Mucosa of stomach (tissue), 1 donor: ENCODE results near the gene PPARD.

Experiments
- H3K27me3 ChIP-seq: one replicate; pipeline ENCODE4 v1.7.0; 2013; ENCODE audit warnings: mild to moderate bottlenecking, low read length; ENCODE audit not compliant: control insufficient read depth, insufficient read depth
- H3K36me3 ChIP-seq: one replicate; pipeline ENCODE4 v1.7.0; 2013; ENCODE audit warnings: low read length; ENCODE audit not compliant: control insufficient read depth, insufficient read depth
- H3K4me1 ChIP-seq: one replicate; pipeline ENCODE4 v1.7.0; 2013; ENCODE audit warnings: mild to moderate bottlenecking, low read length; ENCODE audit not compliant: control insufficient read depth, insufficient read depth
- H3K4me3 ChIP-seq: one replicate; pipeline ENCODE4 v1.7.0; 2013; ENCODE audit warnings: low read length
- H3K9ac ChIP-seq: one replicate; pipeline ENCODE4 v1.7.0; 2013; ENCODE audit warnings: mild to moderate bottlenecking, low read length, moderate library complexity
- H3K9me3 ChIP-seq: one replicate; pipeline ENCODE4 v1.7.0; 2013; ENCODE audit warnings: mild to moderate bottlenecking, low read length, moderate library complexity; ENCODE audit not compliant: control insufficient read depth
- donor health status: Pancreatic carcinoma.

Gene PPARD

DNA sequence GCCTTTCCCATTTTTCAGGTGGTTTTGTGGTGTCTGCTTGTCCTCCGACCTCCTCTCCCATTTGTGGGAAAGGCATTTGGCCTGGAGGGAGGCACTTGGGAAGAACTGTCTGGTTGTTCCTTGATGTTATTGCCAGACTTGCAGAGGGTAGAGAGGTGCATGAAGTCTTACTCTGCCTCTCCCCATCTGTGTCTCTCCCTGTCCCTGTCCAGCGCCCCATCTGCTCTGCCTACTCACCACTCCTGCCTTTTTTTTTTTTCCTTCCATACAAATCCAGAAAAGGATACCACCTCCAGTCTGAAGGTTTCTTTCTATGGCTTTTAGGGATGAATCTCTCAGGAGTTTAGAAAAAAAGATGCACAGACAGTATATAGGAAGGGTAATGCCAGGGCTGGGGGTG, 19.8 kb downstream of the PPARD start:
- Histone ChIP-seq H3K27me3 (no peaks in the 10 kb centered on the region), H3K9me3 (no peaks in the 10 kb centered on the region), H3K36me3 (no peaks in the 10 kb centered on the region), H3K4me3 (no peak overlapping the region), H3K4me1 (no peaks in the 10 kb centered on the region), H3K9ac (no peak overlapping the region)

DNA sequence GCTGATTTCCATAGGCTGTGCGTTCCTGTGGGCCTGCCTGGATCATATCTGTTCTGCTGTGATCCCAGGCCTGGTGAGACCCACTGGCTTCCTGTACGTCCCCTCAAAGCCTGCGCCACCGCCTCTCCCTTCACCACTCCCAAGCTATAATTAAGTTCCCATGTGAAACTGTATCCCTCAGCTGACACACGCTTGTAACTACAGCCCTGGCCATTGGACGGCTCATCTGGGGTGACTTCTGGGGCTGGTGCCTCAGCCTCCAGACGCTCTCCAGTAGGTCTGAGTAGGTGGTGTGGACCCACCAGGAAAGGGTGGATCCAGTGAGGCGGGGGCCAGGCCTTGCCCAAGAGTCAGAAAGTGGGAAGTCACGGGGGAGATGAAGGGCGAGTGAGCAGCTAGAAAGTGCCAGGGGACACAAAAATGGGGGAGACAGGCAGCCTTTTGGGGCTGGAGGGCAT, 21.0 kb downstream of the PPARD start:
- H3K4me1 ChIP-seq: peaks cover 2% of the 10 kb centered on the region
- H3K27me3 ChIP-seq: no peaks in the 10 kb centered on the region
- no peak overlapping the region for H3K9ac ChIP-seq
- H3K36me3 ChIP-seq: no peaks in the 10 kb centered on the region
- no peaks in the 10 kb centered on the region for H3K9me3 ChIP-seq
- no peak overlapping the region for H3K4me3 ChIP-seq

DNA sequence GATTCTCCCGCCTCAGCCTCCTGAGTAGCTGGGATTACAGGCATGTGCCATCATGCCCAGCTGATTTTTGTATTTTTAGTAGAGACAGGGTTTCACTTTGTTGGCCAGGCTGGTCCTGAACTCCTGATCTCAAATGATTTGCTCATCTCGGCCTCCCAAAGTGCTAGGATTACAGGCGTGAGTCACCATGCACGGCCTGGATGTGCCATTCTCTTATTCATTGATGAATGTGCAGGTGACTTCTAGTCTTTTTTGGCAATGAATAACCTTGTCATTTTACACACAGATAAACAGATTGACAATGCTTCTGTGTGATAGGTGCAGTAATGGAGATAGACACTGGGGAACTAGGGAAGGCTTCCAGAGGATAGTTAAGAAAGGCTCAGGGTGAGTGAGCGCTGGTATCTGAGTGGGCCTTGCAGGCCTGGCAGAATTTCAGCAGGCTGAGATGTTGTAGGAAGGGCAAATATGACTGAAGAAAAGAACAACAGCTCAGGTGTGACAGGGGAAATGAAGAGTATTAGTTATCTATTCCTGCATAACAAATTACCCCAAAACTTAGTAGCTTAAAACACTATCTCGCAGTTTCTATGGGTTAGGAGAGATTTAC, 23.3 kb downstream of the PPARD start:
- H3K9me3 ChIP-seq: no peaks in the 10 kb centered on the region
- no peaks in the 10 kb centered on the region for H3K27me3 ChIP-seq
- peaks cover 7% of the 10 kb centered on the region for H3K4me1 ChIP-seq
- H3K36me3 ChIP-seq: no peaks in the 10 kb centered on the region
- no peak overlapping the region for H3K4me3 ChIP-seq
- H3K9ac ChIP-seq: no peak overlapping the region

DNA sequence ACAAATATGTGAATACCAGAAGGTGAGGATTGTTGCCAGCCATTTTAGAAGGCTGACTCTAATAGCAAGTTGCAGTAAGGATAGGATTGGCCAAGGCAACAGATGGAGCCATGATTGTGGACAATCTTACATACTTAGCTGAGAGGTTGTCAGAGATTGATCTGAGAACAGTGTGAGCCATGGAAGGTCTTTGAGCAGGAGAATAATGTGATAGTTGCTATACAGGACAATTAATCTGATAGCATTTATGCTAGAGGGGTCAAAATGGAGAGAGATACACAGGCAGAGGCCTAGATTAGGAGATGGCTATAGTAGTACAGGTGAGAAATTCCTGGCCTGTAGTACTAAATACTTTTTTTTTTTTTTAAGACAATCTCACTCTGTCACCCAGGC, 23.8 kb downstream of the PPARD start:
- Histone ChIP-seq H3K27me3 (no peaks in the 10 kb centered on the region), H3K4me3 (no peak overlapping the region), H3K9ac (no peak overlapping the region), H3K36me3 (no peaks in the 10 kb centered on the region), H3K4me1 (peaks cover 7% of the 10 kb centered on the region), H3K9me3 (no peaks in the 10 kb centered on the region)

DNA sequence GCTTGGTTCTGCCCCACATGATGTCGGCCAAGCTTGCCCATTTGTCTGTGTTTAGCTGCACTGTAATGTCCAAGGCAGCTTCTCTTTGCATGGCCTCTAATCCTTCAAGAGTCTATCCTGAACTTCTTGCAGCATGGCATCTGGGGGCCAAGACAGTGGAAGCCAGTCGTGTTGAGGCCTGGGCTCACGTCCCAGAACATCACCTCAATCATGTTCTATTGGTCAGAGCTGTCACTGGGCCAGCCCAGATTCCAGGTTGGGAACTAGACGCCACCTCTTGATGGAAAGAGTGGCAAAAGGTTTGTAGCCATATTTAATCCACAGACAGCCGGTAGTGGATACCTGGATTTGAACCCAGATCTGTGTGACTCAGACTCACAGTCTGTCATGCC, 25.3 kb downstream of the PPARD start:
- Histone ChIP-seq H3K9me3 (no peaks in the 10 kb centered on the region), H3K4me1 (peaks cover 7% of the 10 kb centered on the region), H3K36me3 (no peaks in the 10 kb centered on the region), H3K4me3 (no peak overlapping the region), H3K27me3 (no peaks in the 10 kb centered on the region), H3K9ac (no peak overlapping the region)

DNA sequence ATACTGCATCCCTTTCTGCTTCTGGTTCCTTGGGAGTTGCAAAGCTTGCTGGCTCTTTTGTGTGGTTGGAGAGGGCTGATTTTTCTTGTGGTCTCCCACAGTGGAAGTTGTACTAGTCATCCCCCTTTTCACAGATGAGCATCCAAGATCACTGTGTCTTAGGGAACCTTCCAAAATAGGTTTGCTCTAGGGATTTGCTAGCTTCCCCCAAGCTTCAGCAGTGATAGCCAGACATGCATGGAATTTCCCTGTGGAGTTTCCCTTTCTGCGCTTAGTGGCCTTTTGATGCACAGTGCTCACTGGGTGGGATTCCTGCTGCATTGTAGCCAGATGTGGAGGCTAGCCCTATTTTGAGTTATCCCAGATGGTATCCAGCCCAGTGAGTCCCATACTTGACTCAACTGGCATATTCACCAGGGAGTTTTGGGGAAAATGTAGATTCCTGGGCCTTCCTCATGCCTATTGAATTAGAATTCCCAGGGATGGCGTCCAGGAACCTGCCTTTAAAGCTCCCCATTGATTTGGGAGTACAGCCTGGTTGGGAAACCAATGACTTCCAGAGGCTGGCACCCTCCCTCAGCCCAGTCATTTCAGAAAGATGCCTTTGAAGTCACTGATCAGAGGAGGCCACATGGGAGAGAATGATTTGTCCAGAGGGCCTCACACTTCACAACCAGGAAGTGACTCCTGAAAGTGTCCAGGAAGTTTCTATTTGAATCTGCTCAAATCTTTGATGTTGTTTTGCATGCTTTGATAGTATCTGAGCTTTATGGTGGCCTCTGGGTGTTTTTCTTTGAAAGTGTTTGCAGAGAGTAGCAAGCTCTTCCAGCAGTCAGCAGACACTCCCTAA, 25.9 kb downstream of the PPARD start:
- no peaks in the 10 kb centered on the region for H3K36me3 ChIP-seq
- peaks cover 7% of the 10 kb centered on the region for H3K4me1 ChIP-seq
- H3K27me3 ChIP-seq: no peaks in the 10 kb centered on the region
- no peak overlapping the region for H3K4me3 ChIP-seq
- no peak overlapping the region for H3K9ac ChIP-seq
- H3K9me3 ChIP-seq: no peaks in the 10 kb centered on the region

DNA sequence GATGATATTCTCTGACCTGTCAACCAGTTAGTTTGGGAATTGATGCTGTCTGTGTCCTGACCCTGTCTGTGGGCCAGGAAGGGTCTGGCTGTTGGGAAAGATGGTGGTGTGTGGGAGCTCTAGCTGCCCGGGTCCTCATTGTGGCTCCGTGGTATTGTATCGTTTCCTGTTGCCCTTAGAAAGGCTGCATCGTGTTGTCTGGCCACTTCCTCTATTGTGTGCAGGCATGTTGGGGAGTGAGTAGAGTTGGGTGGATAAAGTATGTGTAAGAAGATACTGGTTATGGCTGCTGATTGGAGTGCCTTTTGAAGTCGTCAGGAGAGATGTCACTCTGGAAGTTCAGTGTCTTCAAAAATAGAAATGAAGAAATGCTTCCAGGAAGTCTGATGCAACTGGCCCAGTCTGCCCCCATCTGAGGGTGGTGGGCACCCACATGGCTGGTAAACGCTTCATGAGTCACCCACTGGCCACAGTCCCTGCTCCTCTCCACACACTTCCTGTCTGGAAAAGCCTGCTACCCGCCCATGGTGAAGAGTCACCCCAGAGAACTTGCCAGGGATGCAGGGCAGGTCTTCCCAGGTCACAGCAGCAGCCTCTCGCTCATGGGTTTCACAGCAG, 27.9 kb downstream of the PPARD start:
- Histone ChIP-seq H3K27me3 (no peaks in the 10 kb centered on the region), H3K4me3 (no peak overlapping the region), H3K36me3 (no peaks in the 10 kb centered on the region), H3K4me1 (peaks cover 7% of the 10 kb centered on the region), H3K9me3 (no peaks in the 10 kb centered on the region), H3K9ac (no peak overlapping the region)

DNA sequence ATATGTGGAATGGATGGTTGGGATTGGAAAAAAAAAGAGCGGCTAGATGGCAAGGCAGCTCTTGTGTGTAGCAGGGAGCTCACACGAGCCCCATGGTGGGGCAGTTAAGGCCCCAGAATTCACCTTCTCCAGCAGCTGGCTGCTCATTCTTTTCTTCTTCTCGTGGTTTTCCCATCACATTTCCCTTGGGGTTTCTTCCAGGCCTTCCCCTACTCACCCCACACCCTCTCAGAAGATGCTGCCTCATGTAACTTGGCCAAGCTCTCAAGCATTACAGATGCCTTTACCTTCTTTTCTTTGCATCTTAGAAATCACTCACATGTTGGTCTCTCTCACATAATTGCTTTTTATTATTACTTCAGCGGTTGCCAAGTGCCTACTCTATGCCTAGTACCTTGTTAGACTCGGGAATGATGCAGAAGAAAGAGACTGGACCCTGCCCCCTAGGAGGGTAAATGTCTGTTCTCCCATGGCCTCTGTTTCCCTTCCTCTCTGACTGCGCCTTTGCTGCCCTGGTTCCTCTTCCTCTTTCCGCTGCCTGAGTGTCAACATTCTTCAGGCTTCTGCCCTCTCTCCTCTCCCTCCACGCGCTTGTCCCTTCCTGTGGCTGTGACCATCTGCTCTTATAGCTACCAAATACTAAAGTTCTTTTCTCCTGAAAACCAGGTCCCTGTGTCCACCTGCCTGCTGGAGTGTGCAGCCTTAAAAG, 28.6 kb downstream of the PPARD start:
- Histone ChIP-seq H3K9me3 (no peaks in the 10 kb centered on the region), H3K4me3 (no peak overlapping the region), H3K27me3 (no peaks in the 10 kb centered on the region), H3K36me3 (no peaks in the 10 kb centered on the region), H3K9ac (no peak overlapping the region), H3K4me1 (peaks cover 7% of the 10 kb centered on the region)

DNA sequence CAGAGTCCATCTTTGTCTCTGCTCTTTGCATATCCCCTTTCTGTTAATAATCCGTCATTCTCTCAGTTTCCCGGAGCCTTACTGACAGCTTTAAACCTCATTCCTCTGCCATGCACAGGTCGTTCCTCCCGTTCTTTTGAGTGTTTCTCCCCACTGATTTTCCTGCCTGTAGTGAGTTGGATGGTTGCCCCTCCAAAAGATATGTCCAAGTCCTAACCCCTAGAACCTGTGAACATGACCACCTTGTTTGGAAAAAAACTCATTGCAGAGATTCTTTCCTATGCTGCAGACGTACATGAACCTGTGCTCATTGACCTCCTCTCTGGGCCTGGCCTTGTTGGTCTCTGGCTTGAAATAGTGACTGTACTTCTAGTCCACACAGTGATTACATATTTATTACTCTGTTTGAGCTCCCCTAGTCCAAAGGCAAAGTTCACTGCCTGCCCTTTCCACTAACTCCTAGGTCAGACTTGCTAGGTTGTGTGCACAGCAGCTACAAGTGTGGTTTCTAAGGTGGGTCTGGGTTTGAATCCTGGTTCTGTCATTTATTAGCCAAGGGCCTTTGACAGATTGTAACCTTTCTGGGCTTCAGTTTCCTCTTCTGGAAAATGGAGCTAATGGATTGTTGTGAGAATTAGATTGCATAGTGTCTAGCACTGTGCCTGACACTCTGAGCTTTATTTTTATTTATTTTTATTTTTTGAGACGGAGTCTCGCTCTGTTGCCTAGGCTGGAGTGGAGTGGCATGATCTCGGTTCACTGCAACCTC, 29.3 kb downstream of the PPARD start:
- H3K36me3 ChIP-seq: no peaks in the 10 kb centered on the region

DNA sequence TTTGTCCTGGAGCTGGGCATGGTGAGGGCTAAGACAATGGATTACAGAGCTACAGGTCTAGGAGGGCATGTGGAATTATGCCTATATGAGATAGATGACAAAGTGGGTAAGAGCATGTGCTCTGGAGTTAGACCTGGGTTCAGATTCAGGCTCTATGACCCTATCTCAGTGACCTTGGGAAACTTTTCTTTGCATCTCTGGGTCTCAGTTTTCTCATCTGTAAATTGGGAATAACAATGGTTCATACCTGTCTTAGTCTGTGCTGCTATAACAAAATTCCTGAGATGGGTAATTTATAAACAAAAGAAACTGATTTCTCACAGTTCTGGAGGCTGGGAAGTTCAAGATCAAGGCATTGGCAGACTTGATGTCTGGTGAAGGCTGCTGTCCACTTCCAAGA, 30.3 kb downstream of the PPARD start:
- no peaks in the 10 kb centered on the region for H3K9me3 ChIP-seq
- no peak overlapping the region for H3K9ac ChIP-seq
- H3K27me3 ChIP-seq: no peaks in the 10 kb centered on the region
- H3K36me3 ChIP-seq: no peaks in the 10 kb centered on the region
- H3K4me1 ChIP-seq: peaks cover 7% of the 10 kb centered on the region
- H3K4me3 ChIP-seq: no peak overlapping the region

More for the DNA sequence above, 29.3 kb downstream of the PPARD start:
- peaks cover 7% of the 10 kb centered on the region for H3K4me1 ChIP-seq
- no peaks in the 10 kb centered on the region for H3K9me3 ChIP-seq
- H3K4me3 ChIP-seq: no peak overlapping the region
- no peaks in the 10 kb centered on the region for H3K27me3 ChIP-seq
- H3K9ac ChIP-seq: no peak overlapping the region

DNA sequence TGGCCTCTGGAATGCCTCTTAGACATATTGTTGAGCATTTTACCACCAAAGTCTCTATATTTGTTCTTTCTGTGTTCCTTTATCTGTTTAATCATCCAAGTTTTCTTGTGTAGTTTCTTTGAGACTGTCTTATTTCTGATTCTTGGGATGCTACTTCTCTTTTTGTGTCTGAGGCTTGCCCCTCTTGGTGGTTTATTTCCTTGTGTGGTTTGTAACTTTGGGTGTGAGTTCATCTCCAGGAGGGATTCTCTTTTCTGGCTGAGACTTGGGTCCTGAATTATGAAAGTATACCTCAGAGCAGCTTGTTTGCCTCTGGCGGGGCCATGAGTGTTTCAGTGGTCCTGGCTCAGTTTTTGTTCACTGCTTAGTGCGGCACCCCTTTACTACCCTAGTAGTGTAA, 33.9 kb downstream of the PPARD start:
- no peaks in the 10 kb centered on the region for H3K36me3 ChIP-seq
- H3K9me3 ChIP-seq: no peaks in the 10 kb centered on the region
- no peaks in the 10 kb centered on the region for H3K27me3 ChIP-seq
- no peaks in the 10 kb centered on the region for H3K4me1 ChIP-seq
- H3K9ac ChIP-seq: no peak overlapping the region
- H3K4me3 ChIP-seq: no peak overlapping the region
